HCT116 (cell line): ENCODE measurements around the gene NLN. TPM values are rescaled to one million over a fixed set of nuclear protein-coding genes. Genes with fewer than 3 reads are reported as not detected.

Experiments
- ATAC-seq: fragments of 200-7000 bp; cut with Tn5 transposase; 2 replicates; pipeline ENCODE4 v1.9.1; 2020; ENCODE audit warnings: mild to moderate bottlenecking, moderate library complexity
- BruUV-seq: library from RNA; stranded (reverse); fragments of 400-500 nt; replicated peaks from 2 replicates; lab custom pipeline; 2021; lab: Mats Ljungman, UMichigan
- CTCF ChIA-PET: fragments of 300-600 bp; sonication (Branson Sonifier 250); formaldehyde crosslinking; loops from one replicate; lab custom pipeline; 2021; ENCODE audit warnings: antibody characterized with exemption; lab: Charles Lee
- POLR2A ChIA-PET: fragments of 300-600, 350-600 bp; sonication (Branson Sonifier 250); formaldehyde crosslinking; loops from one replicate; lab custom pipeline; 2021; ENCODE audit warnings: antibody characterized with exemption; lab: Charles Lee
- RAD21 ChIA-PET, 2 experiments: fragments of 300-600 bp; sonication (Branson Sonifier 250); formaldehyde crosslinking; loops; one replicate each; lab custom pipeline; 2023; ENCODE audit warnings: low total read pairs in 2 of 2; ENCODE audit not compliant: uncharacterized antibody in 2 of 2, unreplicated experiment in 2 of 2, low non-redundant PET in 1 of 2; lab: Charles Lee
- DNase-seq: peaks from one replicate; pipeline ENCODE4 v3.0.0-alpha.2; 2010; ENCODE audit warnings: low read depth, low spot score
- H2AFZ ChIP-seq: fragments of 200-600 bp; shearing (Covaris generic), sonication (generic); 2 replicates; pipeline ENCODE4 v1.6.1; 2017; ENCODE audit warnings: low read depth, mixed run types, mixed read lengths, antibody characterized with exemption, low read length; ENCODE audit not compliant: poor library complexity, severe bottlenecking
- H3K27ac ChIP-seq: 2 replicates; pipeline ENCODE4 v1.5.1; 2012; ENCODE audit warnings: low read depth, low read length
- H3K27me3 ChIP-seq: fragments of 200-600 bp; sonication (generic); 2 replicates; pipeline ENCODE4 v1.6.1; 2016; ENCODE audit warnings: mixed run types, low read length, mixed read lengths; ENCODE audit not compliant: insufficient read depth
- H3K36me3 ChIP-seq, 2 experiments: fragments of 200-500 bp in 1 of 2; fragments of 200-600 bp in 1 of 2; sonication (Bioruptor generic) in 1 of 2; sonication (generic) in 1 of 2; 2 replicates each; pipeline versions ENCODE4 v1.5.1 to v1.6.1; 2014 to 2016; ENCODE audit warnings: low read length in 2 of 2, inconsistent platforms in 1 of 2, mixed read lengths in 1 of 2, mixed run types in 1 of 2; ENCODE audit not compliant: insufficient read depth in 2 of 2, control insufficient read depth in 1 of 2
- H3K4me1 ChIP-seq, 2 experiments: fragments of 200-600 bp in 1 of 2; sonication (generic) in 1 of 2; 2 replicates each; pipeline versions ENCODE4 v1.5.1 to v1.6.1; 2012 to 2017; ENCODE audit warnings: low read length in 2 of 2, inconsistent platforms in 1 of 2, mild to moderate bottlenecking in 1 of 2, mixed read lengths in 1 of 2, mixed run types in 1 of 2, moderate library complexity in 1 of 2; ENCODE audit not compliant: insufficient read depth in 2 of 2, control insufficient read depth in 1 of 2
- H3K4me2 ChIP-seq: fragments of 200-600 bp; sonication (generic); 2 replicates; pipeline ENCODE4 v1.6.1; 2017; ENCODE audit warnings: mixed run types, low read length, mixed read lengths
- H3K4me3 ChIP-seq, 2 experiments: fragments of 200-600 bp in 1 of 2; sonication (generic) in 1 of 2; replicated peaks in 1 of 2; 2 replicates each; pipeline ENCODE4 v1.5.1; 2011 to 2016; ENCODE audit warnings: low read length in 2 of 2, control low read depth in 1 of 2, low read depth in 1 of 2, mild to moderate bottlenecking in 1 of 2, mixed read lengths in 1 of 2, mixed run types in 1 of 2
- H3K79me2 ChIP-seq: fragments of 200-600 bp; sonication (generic); 2 replicates; pipeline ENCODE4 v1.6.1; 2017; ENCODE audit warnings: mild to moderate bottlenecking, mixed run types, low read length, moderate library complexity, mixed read lengths; ENCODE audit not compliant: insufficient read depth
- H3K9ac ChIP-seq: fragments of 200-600 bp; sonication (generic); 2 replicates; pipeline ENCODE4 v1.6.1; 2016; ENCODE audit warnings: low read length, mixed read lengths
- H3K9me2 ChIP-seq: fragments of 200-600 bp; sonication (generic), shearing (Covaris generic); 2 replicates; pipeline ENCODE4 v1.6.1; 2017; ENCODE audit warnings: mixed run types, mild to moderate bottlenecking, moderate library complexity; ENCODE audit not compliant: insufficient read depth
- H3K9me3 ChIP-seq, 2 experiments: fragments of 200-500 bp in 1 of 2; fragments of 200-600 bp in 1 of 2; sonication (Bioruptor generic) in 1 of 2; sonication (generic) in 1 of 2; 2 replicates each; pipeline ENCODE4 v1.6.1; 2014 to 2017; ENCODE audit warnings: low read length in 2 of 2, mixed read lengths in 2 of 2, inconsistent platforms in 1 of 2, low read depth in 1 of 2, mild to moderate bottlenecking in 1 of 2, mixed run types in 1 of 2, moderate library complexity in 1 of 2; ENCODE audit not compliant: control insufficient read depth in 1 of 2, insufficient read depth in 1 of 2
- H4K20me1 ChIP-seq: fragments of 200-600 bp; sonication (generic), shearing (Covaris generic); 2 replicates; pipeline ENCODE4 v1.6.1; 2017; ENCODE audit warnings: mixed run types, mild to moderate bottlenecking, moderate library complexity; ENCODE audit not compliant: insufficient read depth
- CBX3 ChIP-seq: IDR thresholded peaks from 2 replicates; pipeline ENCODE4 v1.6.1; 2012; ENCODE audit warnings: low read depth
- CEBPB ChIP-seq: IDR thresholded peaks from 2 replicates; pipeline ENCODE4 v1.6.1; 2012; ENCODE audit warnings: low read depth
- EZH2 ChIP-seq: fragments of 200-600 bp; sonication (generic); IDR thresholded peaks from 2 replicates; pipeline ENCODE4 v1.6.1; 2017; ENCODE audit warnings: antibody characterized with exemption, mixed run types
- EZH2phosphoT487 ChIP-seq: fragments of 200-600 bp; IDR thresholded peaks from 2 replicates; pipeline ENCODE4 v1.6.1; 2018; ENCODE audit warnings: antibody characterized with exemption, borderline replicate concordance
- FOSL1 ChIP-seq: IDR thresholded peaks from 2 replicates; pipeline ENCODE4 v1.6.1; 2012; ENCODE audit warnings: low read depth
- JUND ChIP-seq: IDR thresholded peaks from 2 replicates; pipeline ENCODE4 v1.6.1; 2012
- POLR2A ChIP-seq: IDR thresholded peaks from 2 replicates; pipeline ENCODE4 v1.7.0; 2011; ENCODE audit warnings: borderline replicate concordance; ENCODE audit not compliant: insufficient read depth, insufficient read length; ENCODE audit errors: extremely low read depth
- RAD21 ChIP-seq: IDR thresholded peaks from 2 replicates; pipeline ENCODE4 v1.6.1; 2012; ENCODE audit warnings: low read depth, mild to moderate bottlenecking
- SP1 ChIP-seq: IDR thresholded peaks from 2 replicates; pipeline ENCODE4 v1.6.1; 2012; ENCODE audit warnings: low read depth
- TCF7L2 ChIP-seq: IDR thresholded peaks from 2 replicates; pipeline ENCODE4 v1.7.0; 2011; ENCODE audit warnings: borderline replicate concordance, inconsistent platforms; ENCODE audit not compliant: insufficient read depth, insufficient read length; ENCODE audit errors: extremely low read depth
- ZNF274 ChIP-seq: fragments of 200-500 bp; sonication (Bioruptor generic); IDR thresholded peaks from 2 replicates; pipeline ENCODE4 v1.6.1; 2014; ENCODE audit warnings: mild to moderate bottlenecking, low read depth, low read length, inconsistent platforms
- intact Hi-C: fragments of 100-400 bp; cut with micrococcal nuclease; formaldehyde crosslinking; loops from 2 replicates; pipeline ENCODE4 v1.10.0; 2022
- total RNA-seq: library from RNA; stranded (reverse); gene quantifications from one replicate; pipeline ENCODE4 v1.2.1, GENCODE V29; 2021; ENCODE audit not compliant: unreplicated experiment
- TF ChIP-seq, protein P1 (sequence below): IDR thresholded peaks from 2 replicates; pipeline ENCODE4 v1.6.1; 2011; ENCODE audit warnings: mild to moderate bottlenecking, low read length, moderate library complexity; ENCODE audit not compliant: insufficient replicate concordance; ENCODE audit errors: extremely low read depth
- TF ChIP-seq, protein P2 (sequence below), 3 experiments: fragments of 200-600 bp in 1 of 3; sonication (generic) in 1 of 3; IDR thresholded peaks in 2 of 3; conservative IDR thresholded peaks in 1 of 3; 2 replicates each; pipeline ENCODE4 v1.5.1; 2012 to 2017; ENCODE audit warnings: low read depth in 2 of 3, low read length in 2 of 3, antibody characterized with exemption in 1 of 3, borderline replicate concordance in 1 of 3, control low read depth in 1 of 3, mild to moderate bottlenecking in 1 of 3, mixed read lengths in 1 of 3, mixed run types in 1 of 3, moderate library complexity in 1 of 3; ENCODE audit not compliant: insufficient read depth in 1 of 3

Gene NLN
- total RNA-seq, 1 experiment from 2014 or later, result 67.6 TPM

DNA sequence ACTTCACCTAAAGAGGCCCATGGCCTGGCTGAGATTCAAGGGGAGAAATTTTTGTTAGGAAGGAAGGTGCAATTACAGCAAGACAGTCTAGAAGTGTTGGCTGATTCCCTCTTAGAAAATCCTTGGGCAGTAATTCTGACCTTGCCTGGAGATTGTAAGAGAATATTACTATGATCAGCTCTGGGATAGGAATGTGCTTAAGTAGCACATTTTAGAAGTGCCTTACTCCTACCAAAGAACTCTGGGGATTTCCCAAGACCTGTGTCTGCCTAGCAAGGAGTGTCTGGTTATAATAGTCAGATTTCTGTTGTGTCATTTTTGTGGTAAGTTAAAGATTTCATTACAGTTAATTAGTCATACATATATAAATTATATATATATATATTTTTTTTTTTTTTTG is 52.3 kb downstream of the NLN start (continued):
- TF ChIP-seq, protein P1, sequence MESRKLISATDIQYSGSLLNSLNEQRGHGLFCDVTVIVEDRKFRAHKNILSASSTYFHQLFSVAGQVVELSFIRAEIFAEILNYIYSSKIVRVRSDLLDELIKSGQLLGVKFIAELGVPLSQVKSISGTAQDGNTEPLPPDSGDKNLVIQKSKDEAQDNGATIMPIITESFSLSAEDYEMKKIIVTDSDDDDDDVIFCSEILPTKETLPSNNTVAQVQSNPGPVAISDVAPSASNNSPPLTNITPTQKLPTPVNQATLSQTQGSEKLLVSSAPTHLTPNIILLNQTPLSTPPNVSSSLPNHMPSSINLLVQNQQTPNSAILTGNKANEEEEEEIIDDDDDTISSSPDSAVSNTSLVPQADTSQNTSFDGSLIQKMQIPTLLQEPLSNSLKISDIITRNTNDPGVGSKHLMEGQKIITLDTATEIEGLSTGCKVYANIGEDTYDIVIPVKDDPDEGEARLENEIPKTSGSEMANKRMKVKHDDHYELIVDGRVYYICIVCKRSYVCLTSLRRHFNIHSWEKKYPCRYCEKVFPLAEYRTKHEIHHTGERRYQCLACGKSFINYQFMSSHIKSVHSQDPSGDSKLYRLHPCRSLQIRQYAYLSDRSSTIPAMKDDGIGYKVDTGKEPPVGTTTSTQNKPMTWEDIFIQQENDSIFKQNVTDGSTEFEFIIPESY, result no peak
- no peak for TF ChIP-seq POLR2A
- no peak for TF ChIP-seq JUND
- TF ChIP-seq, all 23 proteins: peak for 0

DNA sequence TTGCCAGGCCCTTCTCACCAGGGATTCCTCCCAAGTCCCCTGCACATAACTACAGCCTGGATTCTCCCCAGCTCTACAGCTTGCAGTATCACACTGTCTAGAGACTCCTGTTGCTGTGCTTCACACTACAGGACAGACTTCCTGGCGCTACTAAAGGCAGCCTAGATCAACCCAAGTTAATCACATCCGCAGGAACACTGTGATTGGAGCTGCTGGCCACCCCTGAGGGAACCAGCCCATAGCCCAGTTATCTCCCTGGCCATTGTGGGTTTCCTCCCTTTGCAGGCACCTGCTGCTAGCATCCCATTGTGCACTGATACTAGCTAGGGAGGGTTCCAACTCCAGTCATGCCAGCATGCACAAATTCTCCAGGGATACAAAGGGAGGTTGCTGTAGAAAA is 53.5 kb downstream of the NLN start:
- H3K4me3 ChIP-seq, result no peak overlapping the region
- H4K20me1 ChIP-seq, result no peaks in the 10 kb centered on the region
- H3K9ac ChIP-seq, result no peak overlapping the region
- no peak for ATAC-seq
- CTCF ChIA-PET, result no interaction called here
- H2AFZ ChIP-seq, result no peak overlapping the region
- no peaks in the 10 kb centered on the region for H3K9me3 ChIP-seq
- H3K27me3 ChIP-seq, result no peaks in the 10 kb centered on the region
- intact Hi-C loops, result no loop called here
- RAD21 ChIA-PET, result no interaction called here
- H3K27ac ChIP-seq, result no peak overlapping the region
- TF ChIP-seq EZH2, result no peak
- TF ChIP-seq, protein P1, result no peak
- TF ChIP-seq, protein P2, sequence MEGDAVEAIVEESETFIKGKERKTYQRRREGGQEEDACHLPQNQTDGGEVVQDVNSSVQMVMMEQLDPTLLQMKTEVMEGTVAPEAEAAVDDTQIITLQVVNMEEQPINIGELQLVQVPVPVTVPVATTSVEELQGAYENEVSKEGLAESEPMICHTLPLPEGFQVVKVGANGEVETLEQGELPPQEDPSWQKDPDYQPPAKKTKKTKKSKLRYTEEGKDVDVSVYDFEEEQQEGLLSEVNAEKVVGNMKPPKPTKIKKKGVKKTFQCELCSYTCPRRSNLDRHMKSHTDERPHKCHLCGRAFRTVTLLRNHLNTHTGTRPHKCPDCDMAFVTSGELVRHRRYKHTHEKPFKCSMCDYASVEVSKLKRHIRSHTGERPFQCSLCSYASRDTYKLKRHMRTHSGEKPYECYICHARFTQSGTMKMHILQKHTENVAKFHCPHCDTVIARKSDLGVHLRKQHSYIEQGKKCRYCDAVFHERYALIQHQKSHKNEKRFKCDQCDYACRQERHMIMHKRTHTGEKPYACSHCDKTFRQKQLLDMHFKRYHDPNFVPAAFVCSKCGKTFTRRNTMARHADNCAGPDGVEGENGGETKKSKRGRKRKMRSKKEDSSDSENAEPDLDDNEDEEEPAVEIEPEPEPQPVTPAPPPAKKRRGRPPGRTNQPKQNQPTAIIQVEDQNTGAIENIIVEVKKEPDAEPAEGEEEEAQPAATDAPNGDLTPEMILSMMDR (IDR thresholded peaks at IDR 0.05 in 2 of 3, conservative IDR thresholded peaks at IDR 0.05 in 1 of 3; ENCODE audit: borderline replicate concordance in 1 of 3, insufficient read depth in 1 of 3, low read depth in 2 of 3, low read length in 2 of 3), result no peak
- no peak for TF ChIP-seq ZNF274
- no peak for TF ChIP-seq RAD21
- TF ChIP-seq FOSL1, result no peak
- no peak for TF ChIP-seq CEBPB
- no peak for TF ChIP-seq SP1
- no peak for TF ChIP-seq POLR2A
- no peak for TF ChIP-seq CBX3
- TF ChIP-seq EZH2phosphoT487, result no peak
- no peak for TF ChIP-seq JUND
- no peak for TF ChIP-seq TCF7L2
- H3K79me2 ChIP-seq, result no peaks in the 10 kb centered on the region
- H3K36me3 ChIP-seq, result no peaks in the 10 kb centered on the region
- no peaks in the 10 kb centered on the region for H3K9me2 ChIP-seq
- H3K4me2 ChIP-seq, result no peak overlapping the region
- POLR2A ChIA-PET, result no interaction called here
- BruUV-seq, result no TSS peak
- no peaks in the 10 kb centered on the region for H3K4me1 ChIP-seq
- DNase-seq, result no peak
